GM23338 (cell line): ENCODE results near the gene OSBPL6.

ENCODE experiments used
- EZH2 ChIP-seq: fragments of 200-600 bp; sonication (generic); IDR thresholded peaks from one replicate; pipeline ENCODE4 v1.8.0; 2017; ENCODE audit warnings: antibody characterized with exemption, mild to moderate bottlenecking, low read depth; ENCODE audit not compliant: unreplicated experiment
- TF ChIP-seq, protein P1 (sequence below), 2 experiments: fragments of 200-600 bp in 1 of 2; sonication (generic) in 1 of 2; conservative IDR thresholded peaks; 2 replicates each; pipeline versions ENCODE4 v1.5.1 to v1.6.1; 2016 to 2017; ENCODE audit warnings: antibody characterized with exemption in 2 of 2, low read depth in 2 of 2, mild to moderate bottlenecking in 2 of 2, moderate library complexity in 1 of 2

DNA sequence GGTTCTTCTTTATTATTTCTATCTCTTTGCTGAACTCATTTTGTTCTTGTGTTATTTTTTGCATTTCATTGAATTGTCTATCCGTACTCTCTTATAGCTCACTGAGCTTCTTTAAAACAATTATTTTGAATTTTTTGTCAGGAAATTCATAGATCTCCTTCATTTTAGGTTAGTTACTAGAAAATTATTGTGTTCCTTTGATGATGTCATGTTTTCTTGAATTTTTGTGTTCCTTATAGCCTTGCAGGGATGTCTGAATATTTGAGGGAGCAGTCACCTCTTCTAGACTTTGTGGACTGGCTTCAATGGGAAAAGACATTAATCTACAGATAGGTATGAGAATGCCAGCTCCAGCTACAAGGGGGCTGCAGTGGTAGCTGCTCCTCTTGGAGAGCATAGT, 20.7 kb upstream of the OSBPL6 start:
- TF ChIP-seq, protein P1, sequence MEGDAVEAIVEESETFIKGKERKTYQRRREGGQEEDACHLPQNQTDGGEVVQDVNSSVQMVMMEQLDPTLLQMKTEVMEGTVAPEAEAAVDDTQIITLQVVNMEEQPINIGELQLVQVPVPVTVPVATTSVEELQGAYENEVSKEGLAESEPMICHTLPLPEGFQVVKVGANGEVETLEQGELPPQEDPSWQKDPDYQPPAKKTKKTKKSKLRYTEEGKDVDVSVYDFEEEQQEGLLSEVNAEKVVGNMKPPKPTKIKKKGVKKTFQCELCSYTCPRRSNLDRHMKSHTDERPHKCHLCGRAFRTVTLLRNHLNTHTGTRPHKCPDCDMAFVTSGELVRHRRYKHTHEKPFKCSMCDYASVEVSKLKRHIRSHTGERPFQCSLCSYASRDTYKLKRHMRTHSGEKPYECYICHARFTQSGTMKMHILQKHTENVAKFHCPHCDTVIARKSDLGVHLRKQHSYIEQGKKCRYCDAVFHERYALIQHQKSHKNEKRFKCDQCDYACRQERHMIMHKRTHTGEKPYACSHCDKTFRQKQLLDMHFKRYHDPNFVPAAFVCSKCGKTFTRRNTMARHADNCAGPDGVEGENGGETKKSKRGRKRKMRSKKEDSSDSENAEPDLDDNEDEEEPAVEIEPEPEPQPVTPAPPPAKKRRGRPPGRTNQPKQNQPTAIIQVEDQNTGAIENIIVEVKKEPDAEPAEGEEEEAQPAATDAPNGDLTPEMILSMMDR (conservative IDR thresholded peaks at IDR 0.05; ENCODE audit: low read depth in 2 of 2): no peak
- no peak for TF ChIP-seq EZH2
